HG03060 (cell line): ENCODE data around the gene CLASP1.
"Not testable (repeated sequence)": the region's sequence is repeated elsewhere in the genome, so short reads cannot be mapped to it uniquely, and the experiment has no call there.

Source experiments
- ATAC-seq: cut with Tn5 transposase; IDR thresholded peaks from one replicate; pipeline ENCODE4 v1.9.1; 2021; ENCODE audit warnings: low read depth, moderate number of reproducible peaks; ENCODE audit not compliant: unreplicated experiment

Gene CLASP1

DNA sequence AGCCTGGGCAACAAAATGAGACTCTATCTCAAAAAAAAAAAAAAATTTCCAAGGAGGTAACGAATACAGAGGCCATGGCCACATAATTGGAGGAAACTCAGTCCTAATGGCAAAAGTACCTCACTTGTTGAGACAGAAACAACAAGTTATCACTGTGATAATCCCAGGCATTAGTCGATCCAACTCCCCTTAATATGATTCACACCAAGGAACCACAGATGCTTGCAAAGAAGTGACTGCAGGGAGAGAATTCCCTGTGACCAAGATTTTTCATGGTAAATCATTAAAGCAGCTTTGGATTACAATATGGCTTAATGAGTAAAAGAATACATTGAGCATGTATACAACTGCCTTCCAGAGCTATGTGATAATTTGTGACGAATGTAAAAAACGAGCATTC, 199.0 kb downstream of the CLASP1 start:
- no peak for ATAC-seq

DNA sequence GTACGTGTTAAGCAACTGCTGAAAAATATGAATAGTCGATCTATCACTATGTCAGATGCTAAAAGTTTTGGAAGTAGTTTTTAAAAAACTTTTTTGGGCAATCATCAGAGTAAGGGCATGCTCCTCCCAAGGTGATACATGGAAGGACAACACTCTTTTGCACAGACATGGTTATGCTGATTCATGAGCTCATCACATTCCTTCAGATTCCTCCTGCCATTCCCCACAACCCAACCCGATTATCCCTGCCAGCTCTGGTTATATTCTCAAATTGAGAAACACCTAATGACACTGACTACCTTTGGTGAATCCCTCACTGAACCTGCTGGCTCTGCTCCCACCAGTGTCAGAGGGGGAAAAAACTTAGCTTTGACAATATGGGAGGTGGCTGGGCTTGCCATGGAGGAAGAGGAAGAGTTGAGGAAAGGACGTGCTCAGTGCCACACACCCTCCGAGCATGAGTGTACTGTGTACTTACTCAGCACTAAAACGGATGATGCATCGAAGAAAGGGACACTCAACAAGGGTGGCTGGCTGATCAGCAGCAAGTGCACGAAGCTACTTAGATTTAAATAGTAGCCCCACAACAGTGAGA, 202.5 kb downstream of the CLASP1 start:
- no peak for ATAC-seq

DNA sequence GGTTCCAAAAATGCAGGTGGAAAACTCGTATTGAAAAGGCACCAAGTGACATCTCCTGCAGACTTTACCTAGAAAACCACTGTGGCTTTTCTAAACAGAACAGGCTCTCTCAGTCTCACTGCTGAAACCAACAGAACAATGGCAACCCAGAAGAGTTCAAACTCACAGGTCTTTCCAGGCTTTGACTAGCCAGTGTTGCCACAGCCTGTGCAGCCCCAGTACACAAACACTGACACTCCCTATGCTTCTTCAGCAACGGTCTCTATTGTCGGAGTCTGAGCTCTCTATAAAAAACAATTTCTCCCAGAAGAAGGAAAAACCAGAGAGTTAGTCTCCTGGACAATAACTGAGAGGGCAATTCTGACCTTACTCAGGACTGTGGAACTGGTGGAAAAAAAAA, 206.4 kb downstream of the CLASP1 start:
- no peak for ATAC-seq

DNA sequence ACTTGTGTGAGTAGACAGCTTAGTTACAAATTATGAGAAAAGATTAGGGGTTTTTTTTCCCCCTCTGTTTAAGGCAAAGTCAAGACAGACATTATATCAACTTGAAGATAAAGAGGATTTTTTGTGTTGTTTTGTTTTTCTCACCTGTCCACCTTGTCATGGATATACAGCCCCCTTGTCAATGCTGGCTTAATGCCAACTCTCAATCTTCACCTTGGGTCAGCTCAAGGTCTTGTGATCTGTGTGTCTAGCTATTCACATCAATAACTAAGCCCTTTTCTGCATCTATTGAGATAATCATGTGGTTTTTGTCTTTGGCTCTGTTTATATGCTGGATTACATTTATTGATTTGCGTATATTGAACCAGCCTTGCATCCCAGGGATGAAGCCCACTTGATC, 211.0 kb downstream of the CLASP1 start:
- not testable (repeated sequence) for ATAC-seq

DNA sequence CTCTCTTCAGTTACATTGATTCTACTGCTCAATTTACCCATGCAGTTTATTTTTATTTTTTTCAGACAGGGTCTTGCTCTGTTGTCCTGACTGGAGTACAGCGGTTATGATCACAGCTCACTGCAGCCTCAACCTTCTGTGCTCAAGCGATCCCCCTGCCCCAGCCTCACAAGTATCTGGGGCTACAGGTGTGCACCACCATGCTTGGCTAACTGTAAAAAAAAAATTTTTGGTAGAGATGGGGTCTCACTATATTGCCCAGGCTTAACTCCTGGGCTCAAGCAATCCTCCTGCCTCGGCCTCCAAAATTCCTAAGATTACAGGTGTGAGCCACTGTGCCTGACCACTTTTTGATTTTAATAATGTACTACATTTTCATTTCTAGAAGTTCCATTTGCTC, 212.3 kb downstream of the CLASP1 start:
- no peak for ATAC-seq

DNA sequence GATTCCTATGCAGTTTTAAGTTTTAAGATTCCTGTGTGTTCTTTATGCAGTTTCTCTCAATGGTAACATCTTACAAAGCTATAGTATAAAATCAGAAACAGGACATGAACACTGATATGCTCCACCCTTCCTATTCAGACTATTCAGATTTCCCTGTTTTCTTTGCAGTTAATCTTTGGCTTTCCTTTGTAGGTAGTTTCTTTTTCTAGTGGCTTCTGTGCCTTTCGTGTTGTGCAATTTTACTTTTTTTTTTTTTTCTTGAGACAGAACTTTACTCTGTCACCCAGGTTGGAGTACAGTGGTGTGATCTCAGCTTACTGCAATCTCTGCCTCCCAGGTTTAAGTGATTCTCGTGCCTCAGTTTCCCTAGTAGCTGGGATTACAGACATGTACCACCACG, 213.5 kb downstream of the CLASP1 start:
- no peak for ATAC-seq

DNA sequence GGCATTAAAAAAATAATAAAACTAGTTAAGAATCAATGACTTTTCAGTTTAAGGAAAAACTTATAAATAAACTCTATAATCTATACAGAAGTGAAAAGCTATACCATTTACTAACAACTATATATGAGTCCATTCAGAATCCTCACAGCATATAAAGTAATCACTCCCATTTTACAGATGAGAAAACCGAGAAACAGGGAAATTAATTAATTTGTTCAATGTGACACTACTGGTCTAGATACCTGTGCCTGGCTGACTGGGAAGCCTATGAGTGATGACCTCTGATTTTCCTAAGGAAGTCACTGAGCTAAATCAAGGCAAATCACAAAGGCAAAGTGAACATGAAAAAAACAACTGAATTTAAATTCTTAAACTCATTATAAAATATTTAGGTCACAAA, 218.0 kb downstream of the CLASP1 start:
- no peak for ATAC-seq

DNA sequence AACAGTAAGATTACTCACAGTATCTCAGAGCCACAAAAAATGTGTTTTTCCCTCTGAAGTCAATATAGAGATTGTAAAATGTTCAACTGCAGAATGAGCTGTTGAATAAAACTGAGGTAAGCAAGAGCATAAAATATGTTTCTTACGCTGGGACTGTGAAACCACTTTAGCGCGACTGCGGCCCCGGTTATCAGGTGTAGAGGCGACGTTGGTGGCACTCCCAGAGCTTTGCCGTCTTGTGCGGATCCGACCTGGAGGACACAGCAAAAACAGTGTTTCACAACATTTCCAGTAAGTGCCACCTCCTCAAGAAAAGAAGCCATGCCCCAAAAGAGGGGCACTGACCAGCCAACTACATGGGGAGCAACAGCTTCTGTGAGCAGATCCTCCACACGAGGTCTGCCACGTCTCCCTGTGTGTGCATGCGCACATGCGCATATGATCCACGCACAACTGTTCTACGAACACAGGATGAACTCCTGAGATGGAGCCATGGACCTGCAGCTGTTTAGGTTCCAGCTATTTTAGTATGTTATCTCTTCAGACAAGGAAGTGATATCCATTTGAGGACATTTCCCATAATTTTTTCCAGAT, 219.2 kb downstream of the CLASP1 start:
- ATAC-seq = no peak

DNA sequence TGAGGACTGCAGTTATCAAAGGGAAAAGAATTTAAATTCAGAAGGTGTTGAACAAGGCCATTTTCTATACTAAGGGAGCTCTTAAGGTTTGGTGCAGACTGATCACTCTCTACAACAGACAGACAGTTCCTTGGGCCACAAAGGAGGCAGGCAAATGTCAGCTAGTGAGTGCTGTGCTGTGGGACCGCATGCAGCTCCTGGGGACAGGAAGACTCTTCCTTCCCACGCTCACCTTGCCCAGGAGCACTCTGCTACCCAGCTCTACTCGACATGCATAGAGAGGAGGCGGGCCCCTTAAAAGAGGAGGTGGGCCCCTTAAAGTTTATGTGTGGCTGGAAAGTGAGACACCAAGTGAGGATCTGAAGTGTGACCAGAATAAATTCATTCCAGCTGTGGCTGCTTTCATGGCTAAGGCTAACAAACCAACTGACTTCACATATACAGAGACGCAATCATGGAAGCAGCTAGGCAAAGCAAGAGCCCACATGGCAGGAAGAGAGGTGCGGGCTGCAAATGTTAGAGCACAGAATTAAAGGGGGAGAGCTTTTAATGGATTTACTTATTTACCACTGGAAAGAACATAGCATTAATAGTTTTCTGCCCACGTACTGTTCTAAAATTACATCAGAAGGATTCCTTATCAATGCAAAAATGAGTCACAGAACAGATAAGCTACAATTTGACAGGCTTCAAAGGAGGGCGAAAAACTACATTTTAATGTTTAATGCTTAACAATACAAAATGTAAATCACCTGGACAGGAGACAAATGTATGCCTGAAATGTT, 220.0 kb downstream of the CLASP1 start:
- no peak for ATAC-seq

DNA sequence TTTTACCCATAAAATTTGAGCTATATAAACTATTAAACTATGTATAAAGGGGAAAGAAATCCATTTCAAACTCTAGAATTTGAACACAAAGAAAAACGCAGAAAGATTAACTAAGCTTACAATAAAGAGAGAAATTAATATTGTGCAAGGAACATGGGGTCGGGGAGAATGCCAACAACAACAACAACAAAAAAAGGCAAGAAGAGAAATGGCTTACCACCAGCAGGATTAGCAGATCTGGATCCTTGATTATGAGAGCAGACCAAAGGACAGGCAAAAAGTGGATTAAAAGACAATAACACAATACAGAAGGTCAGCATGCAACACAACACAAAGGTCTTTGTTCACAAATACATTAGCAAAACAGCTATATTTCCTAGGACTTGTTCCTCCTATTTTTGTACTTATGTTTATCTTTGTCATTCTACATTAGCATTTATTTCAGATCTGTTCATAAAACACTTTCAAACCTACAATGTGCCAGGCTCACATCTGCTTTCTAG, 222.0 kb downstream of the CLASP1 start:
- ATAC-seq = no peak

DNA sequence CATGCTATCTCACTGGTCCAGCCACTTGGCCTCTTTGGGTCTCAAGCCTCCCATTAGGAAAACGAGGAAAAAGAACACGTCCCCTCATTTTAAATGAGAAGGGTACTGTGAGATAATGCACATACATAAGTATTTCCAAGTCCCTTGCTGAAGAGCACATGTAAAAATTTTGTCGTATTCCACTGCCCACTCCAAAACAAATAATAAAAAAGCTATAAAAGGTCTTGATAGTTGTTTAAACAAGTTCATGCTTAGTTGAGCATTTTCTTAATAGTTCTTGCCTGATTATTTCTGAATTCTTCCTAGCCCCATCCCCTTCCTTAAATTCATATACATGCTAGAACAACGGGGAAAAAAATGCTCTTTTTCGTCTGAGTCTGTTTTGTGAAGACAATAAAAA, 228.8 kb downstream of the CLASP1 start:
- ATAC-seq = no peak

DNA sequence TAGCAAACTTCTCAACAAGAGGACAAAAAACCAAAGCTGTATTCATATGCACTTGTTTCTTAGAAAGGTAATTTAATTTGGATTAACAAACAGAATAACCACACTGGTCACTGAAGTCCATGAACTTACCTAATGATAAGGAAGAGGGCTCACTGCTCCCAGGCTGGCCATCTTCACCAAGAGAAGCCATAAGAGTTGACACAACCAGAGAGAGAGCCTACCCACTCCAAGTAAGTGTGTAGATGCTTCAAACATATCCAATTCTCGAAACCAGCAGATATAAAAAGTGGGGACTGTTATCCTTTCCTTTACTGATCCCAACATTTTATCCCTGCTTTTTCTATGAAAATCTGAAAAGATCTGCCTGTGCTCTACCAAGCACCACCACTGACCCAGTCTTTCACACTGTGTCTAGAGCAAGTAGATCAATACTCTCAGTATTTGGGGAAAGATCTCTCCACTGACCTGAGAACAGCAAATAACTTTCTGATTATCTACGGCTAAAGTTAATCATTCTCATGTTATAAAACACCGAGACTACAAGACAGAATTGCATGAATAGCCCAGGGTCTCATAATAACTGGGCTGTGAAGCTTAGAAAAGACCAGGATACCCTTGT, 230.1 kb downstream of the CLASP1 start:
- ATAC-seq = no peak

DNA sequence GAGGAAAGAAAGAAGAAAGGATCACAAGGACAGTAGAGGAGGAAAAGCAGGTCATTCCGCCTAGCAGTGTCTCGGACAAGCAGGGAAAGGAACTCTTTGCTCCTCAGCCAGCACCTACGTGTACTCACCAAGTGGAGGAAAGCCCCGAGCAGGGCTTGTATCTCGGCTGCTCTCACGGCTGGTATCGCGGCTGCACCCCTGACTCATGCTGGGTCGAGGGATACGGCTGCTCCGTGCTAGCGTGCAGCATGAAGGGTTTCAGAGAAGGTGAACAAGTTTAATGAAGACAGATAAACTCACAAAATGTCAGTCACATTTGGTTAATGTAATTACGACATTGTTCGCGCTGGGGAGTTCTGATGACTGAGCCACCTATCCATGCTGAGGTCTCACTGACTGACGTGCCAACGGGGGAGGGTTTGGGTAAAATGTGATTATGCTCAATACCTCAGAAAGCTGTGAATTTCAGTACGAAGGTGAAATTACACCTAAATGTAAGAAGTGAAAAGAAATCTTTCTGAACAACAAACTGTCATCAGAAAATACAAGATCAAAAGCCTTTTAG, 230.7 kb downstream of the CLASP1 start:
- ATAC-seq = no peak

DNA sequence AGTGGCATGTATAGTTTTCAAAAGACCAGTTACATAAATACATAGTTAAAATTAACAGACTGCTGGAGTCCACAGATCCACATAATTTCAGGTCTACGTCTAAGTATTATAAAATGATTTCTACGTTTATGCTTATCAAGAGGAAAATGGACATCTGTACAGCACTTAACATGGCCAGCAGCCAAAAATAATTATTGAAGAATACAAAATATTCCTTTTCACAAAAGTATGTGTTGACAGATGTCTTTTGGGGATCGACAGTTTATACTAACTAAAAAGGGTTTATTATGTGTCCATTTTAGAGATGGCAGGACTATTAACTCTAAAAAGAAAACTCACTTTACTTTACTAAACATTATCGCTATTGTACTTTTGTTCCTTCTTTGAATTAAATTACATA, 231.4 kb downstream of the CLASP1 start:
- no peak for ATAC-seq

DNA sequence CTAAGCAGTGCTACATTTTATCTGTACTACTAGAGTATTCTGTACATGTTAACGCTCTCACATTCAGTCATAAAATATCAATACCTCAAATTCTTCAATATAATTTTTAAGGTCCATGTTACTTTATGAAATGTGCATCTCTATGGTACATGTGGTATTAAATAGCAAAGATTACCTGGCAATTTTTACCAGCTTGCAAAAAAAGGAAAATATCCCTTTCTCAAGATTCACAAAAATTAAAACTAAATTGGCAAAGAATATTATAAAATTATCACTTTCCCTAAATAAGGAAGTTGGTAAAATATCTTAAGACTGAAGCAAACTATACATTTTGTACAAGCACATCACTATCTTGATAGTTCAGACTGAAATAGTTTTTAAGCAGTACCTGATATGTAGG, 233.5 kb downstream of the CLASP1 start:
- no peak for ATAC-seq

DNA sequence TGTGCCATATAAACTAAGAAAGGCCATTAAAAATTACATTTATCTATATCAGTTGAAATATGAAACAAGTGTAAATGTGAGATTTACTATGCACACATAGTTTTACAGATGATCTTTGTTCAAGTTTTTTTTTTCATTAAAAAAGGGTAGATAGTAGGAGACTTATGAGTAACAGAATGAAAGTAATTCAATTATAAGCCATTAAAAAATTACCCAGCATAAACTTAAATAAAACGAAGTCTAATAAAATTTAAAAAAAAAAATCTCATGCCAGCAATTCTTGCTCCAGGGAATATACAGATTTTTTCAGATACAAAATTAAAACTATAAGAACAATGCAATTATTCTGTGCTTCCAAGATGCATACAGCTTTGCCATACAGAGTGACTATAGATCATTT, 236.9 kb downstream of the CLASP1 start:
- no peak for ATAC-seq

DNA sequence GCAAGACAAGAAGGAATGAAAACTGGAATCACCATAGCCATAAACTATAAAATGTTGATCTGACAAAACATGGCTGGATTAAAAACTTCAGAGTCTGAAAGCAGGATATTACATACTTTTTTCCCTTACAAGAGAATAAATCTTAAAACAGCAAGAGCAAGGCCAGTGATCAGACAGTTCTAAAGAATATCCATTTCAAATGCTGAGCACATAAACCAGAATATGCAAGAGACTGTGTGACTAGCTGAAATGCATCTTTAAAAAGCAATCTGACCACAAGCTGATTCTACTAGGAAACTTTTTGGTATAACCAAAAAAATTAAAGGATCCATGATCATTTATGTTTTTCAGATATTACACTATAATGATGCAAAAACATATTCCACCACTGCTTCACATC, 239.3 kb downstream of the CLASP1 start:
- ATAC-seq = no peak

DNA sequence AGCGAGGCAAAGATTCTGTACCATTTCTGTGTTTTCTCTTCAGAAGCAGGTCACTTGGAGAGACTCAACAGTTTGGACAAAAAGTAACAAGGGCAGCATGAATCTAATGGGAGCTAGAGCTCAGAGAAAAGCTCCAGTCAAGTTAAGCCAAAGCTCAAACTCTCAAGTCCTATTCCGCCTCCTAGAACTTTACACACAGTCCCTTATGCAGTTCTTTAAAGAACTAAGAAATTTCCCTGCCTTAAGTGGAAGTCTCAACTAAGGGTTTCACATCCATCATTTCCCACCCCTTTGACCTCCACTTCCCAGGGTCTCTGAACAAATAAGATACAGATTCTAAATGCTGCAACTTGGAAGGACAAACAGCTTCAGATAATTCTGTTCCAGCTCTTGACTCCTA, 239.9 kb downstream of the CLASP1 start:
- no peak for ATAC-seq

DNA sequence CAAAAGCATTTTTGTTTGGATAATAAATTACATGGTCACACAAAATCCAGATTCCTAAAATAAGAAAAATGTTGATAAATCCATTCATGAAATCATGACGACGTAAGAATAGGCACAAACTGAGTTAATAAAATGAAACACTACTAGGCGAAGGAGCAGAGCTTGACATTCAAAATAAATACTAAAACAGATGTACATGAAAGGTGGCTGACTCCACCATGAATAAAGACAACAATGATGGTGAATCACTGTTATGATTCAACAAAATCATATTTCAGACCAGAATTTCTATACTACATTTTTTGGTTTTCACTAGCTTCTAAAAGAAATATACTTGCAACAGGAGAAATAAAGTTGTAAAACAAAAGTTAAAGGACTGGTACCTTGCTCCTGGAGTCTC, 240.6 kb downstream of the CLASP1 start:
- ATAC-seq = no peak

DNA sequence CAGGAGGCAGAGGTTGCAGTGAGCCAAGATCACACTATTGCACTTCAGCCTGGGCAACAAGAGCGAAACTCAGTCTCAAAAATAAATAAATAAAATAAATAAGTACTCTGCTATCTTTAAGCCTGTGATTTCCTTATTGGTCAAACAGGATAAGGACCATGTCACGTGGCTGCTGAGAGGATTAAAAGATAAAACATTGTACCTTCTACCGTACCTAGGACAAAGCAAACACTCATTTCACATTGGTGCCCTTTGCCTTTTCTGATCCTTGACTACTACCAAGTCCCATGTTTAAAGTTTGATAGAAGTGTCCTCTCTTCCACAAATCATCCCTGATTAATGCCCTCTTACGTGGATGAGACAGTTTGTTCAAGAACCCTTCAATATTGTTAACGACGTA, 244.0 kb downstream of the CLASP1 start:
- ATAC-seq = no peak

DNA sequence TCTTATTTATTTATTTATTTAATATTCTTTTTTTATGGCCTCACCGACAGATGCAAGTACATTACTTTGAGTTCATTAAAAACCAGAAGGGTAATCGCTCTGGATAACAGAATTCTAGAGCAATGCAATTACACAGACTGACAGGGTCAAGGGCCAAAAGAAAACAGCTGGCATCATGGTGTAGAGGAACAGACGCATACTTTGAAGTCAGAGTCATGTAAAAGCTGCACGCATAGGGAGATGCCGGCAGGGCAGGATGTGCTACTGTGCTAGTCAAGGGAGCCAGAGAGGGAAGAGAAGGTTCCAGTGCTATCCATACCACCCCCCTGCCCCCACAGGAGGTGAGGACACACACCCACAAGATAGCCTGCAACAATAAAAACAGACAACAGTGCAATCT, 249.1 kb downstream of the CLASP1 start:
- ATAC-seq = no peak
